Stimulated activated CD8-positive, alpha-beta memory T cell treated with anti-CD3 and anti-CD28 coated beads, Interleukin-12 subunit alpha, Interleukin-12 subunit beta, amount 100 ng/mL, for 4 hours (primary cell): ENCODE results near the gene NUP153.
"Not testable (repeated sequence)": the region's sequence is repeated elsewhere in the genome, so short reads cannot be mapped to it uniquely, and the experiment has no call there.

Experiments used
- DNase-seq: peaks from one replicate; pipeline ENCODE4 v3.0.0-alpha.2; 2020; ENCODE audit warnings: low read depth

NUP153 gene

GRCh38 chr6:17706580-17707370 is at the start of gene NUP153:
Gene NUP153 (minus strand): TSS chr6:17706925. CDS start chr6:17706387, 538 bp downstream.
- peak; percentile 100 for DNase-seq

- no peak for DNase-seq
These were observed 47.5 kb upstream of the NUP153 start for GRCh38 chr6:17754254-17754653.

- not testable (repeated sequence) for DNase-seq
These were observed 38.6 kb upstream of the NUP153 start for GRCh38 chr6:17745324-17745723.

GRCh38 chr6:17744757-17745308 is 38.1 kb upstream of the NUP153 start:
- DNase-seq, result not testable (repeated sequence)

- DNase-seq, result no peak
These were observed 37.5 kb upstream of the NUP153 start for GRCh38 chr6:17744019-17744756.

- DNase-seq, result no peak
These were observed 34.8 kb upstream of the NUP153 start for GRCh38 chr6:17741507-17741906.

- DNase-seq, result no peak
These were observed 34.0 kb upstream of the NUP153 start for GRCh38 chr6:17740559-17741220.

GRCh38 chr6:17737704-17738252 is 31.1 kb upstream of the NUP153 start:
- no peak for DNase-seq

- not testable (repeated sequence) for DNase-seq
These were observed 28.6 kb upstream of the NUP153 start for GRCh38 chr6:17735311-17735710.

GRCh38 chr6:17730078-17730704 is 23.5 kb upstream of the NUP153 start:
- DNase-seq, result no peak

- no peak for DNase-seq
These were observed 22.7 kb upstream of the NUP153 start for GRCh38 chr6:17729223-17730077.

- DNase-seq, result no peak
These were observed 22.0 kb upstream of the NUP153 start for GRCh38 chr6:17728551-17729222.

GRCh38 chr6:17725083-17725482 is 18.4 kb upstream of the NUP153 start:
- no peak for DNase-seq

- DNase-seq, result no peak
These were observed 17.6 kb upstream of the NUP153 start for GRCh38 chr6:17724341-17724740.

- DNase-seq, result no peak
These were observed 14.9 kb upstream of the NUP153 start for GRCh38 chr6:17721671-17722070.

GRCh38 chr6:17719323-17720041 is 12.8 kb upstream of the NUP153 start:
- DNase-seq, result no peak

GRCh38 chr6:17716221-17716620 is 9.5 kb upstream of the NUP153 start:
- DNase-seq, result no peak

- DNase-seq, result no peak
These were observed 8.4 kb upstream of the NUP153 start for GRCh38 chr6:17714879-17715851.
